ENCODE data around the gene GJB1. TPM values are rescaled to one million over a fixed set of nuclear protein-coding genes. Genes with fewer than 3 reads are reported as not detected.

Gene GJB1
- total and polyA plus RNA-seq, 2 donors (not counting 1 experiment from before 2014, with no cell fraction given), result not detected

- no peak overlapping the region for H2AFZ ChIP-seq (ENCODE audit: low read length)
- no peaks in the 10 kb centered on the region for H3K4me1 ChIP-seq (ENCODE audit: control insufficient read depth, extremely low read depth, insufficient read depth, low read length)
- no peak for DNase-seq (ENCODE audit: low read depth in 2 of 2)
- no peaks in the 10 kb centered on the region for H3K79me2 ChIP-seq (ENCODE audit: control insufficient read depth, insufficient read depth, low read length)
- no peaks in the 10 kb centered on the region for H4K20me1 ChIP-seq (ENCODE audit: control insufficient read depth, extremely low read depth, insufficient read depth, low read length)
- TF ChIP-seq EZH2 (IDR thresholded peaks at IDR 0.05; ENCODE audit: low read length, missing control alignments) (no peak), CTCF (conservative IDR thresholded peaks at IDR 0.05 in 1 of 2, IDR thresholded peaks at IDR 0.05 in 1 of 2; ENCODE audit: low read depth in 1 of 2, low read length in 2 of 2) (no peak)
- H3K9me3 ChIP-seq (ENCODE audit: control insufficient read depth, insufficient read depth, low read depth, low read length), result no peaks in the 10 kb centered on the region
- H3K27ac ChIP-seq (ENCODE audit: insufficient read depth, low read length), result no peak overlapping the region
- H3K4me2 ChIP-seq (ENCODE audit: extremely low read depth, insufficient read depth, low read length), result no peak overlapping the region
- no peaks in the 10 kb centered on the region for H3K27me3 ChIP-seq (ENCODE audit: control insufficient read depth, insufficient read depth, low read length)
- no peak overlapping the region for H3K9ac ChIP-seq (ENCODE audit: insufficient read depth, low read length)
- H3K4me3 ChIP-seq (replicated peaks in 1 of 4; ENCODE audit: control extremely low read depth in 1 of 4, insufficient read depth in 1 of 4, low read depth in 3 of 4, low read length in 4 of 4), result no peak overlapping the region
- H3K36me3 ChIP-seq (ENCODE audit: control insufficient read depth, insufficient read depth, low read length), result no peaks in the 10 kb centered on the region
These were observed 31.8 kb upstream of the GJB1 start for GRCh38 chrX:71191248-71191647.

- no peak overlapping the region for H3K27ac ChIP-seq (ENCODE audit: insufficient read depth, low read length)
- no peak overlapping the region for H3K4me2 ChIP-seq (ENCODE audit: extremely low read depth, insufficient read depth, low read length)
- no peaks in the 10 kb centered on the region for H3K79me2 ChIP-seq (ENCODE audit: control insufficient read depth, insufficient read depth, low read length)
- TF ChIP-seq EZH2 (IDR thresholded peaks at IDR 0.05; ENCODE audit: low read length, missing control alignments) (no peak), CTCF (conservative IDR thresholded peaks at IDR 0.05 in 1 of 2, IDR thresholded peaks at IDR 0.05 in 1 of 2; ENCODE audit: low read depth in 1 of 2, low read length in 2 of 2) (no peak)
- H3K36me3 ChIP-seq (ENCODE audit: control insufficient read depth, insufficient read depth, low read length), result no peaks in the 10 kb centered on the region
- no peak overlapping the region for H3K9ac ChIP-seq (ENCODE audit: insufficient read depth, low read length)
- H3K4me1 ChIP-seq (ENCODE audit: control insufficient read depth, extremely low read depth, insufficient read depth, low read length), result no peaks in the 10 kb centered on the region
- no peaks in the 10 kb centered on the region for H3K27me3 ChIP-seq (ENCODE audit: control insufficient read depth, insufficient read depth, low read length)
- no peak for DNase-seq (ENCODE audit: low read depth in 2 of 2)
- H4K20me1 ChIP-seq (ENCODE audit: control insufficient read depth, extremely low read depth, insufficient read depth, low read length), result no peaks in the 10 kb centered on the region
- H2AFZ ChIP-seq (ENCODE audit: low read length), result no peak overlapping the region
- no peak overlapping the region for H3K4me3 ChIP-seq (replicated peaks in 1 of 4; ENCODE audit: control extremely low read depth in 1 of 4, insufficient read depth in 1 of 4, low read depth in 3 of 4, low read length in 4 of 4)
- H3K9me3 ChIP-seq (ENCODE audit: control insufficient read depth, insufficient read depth, low read depth, low read length), result no peaks in the 10 kb centered on the region
These were observed 26.9 kb upstream of the GJB1 start for GRCh38 chrX:71195964-71196649.

- H3K9me3 ChIP-seq (ENCODE audit: control insufficient read depth, insufficient read depth, low read depth, low read length), result no peaks in the 10 kb centered on the region
- H3K27me3 ChIP-seq (ENCODE audit: control insufficient read depth, insufficient read depth, low read length), result no peaks in the 10 kb centered on the region
- TF ChIP-seq CTCF (conservative IDR thresholded peaks at IDR 0.05 in 1 of 2, IDR thresholded peaks at IDR 0.05 in 1 of 2; ENCODE audit: low read depth in 1 of 2, low read length in 2 of 2), result no peak
- TF ChIP-seq EZH2 (IDR thresholded peaks at IDR 0.05; ENCODE audit: low read length, missing control alignments), result no peak
- H4K20me1 ChIP-seq (ENCODE audit: control insufficient read depth, extremely low read depth, insufficient read depth, low read length), result no peaks in the 10 kb centered on the region
- H3K79me2 ChIP-seq (ENCODE audit: control insufficient read depth, insufficient read depth, low read length), result no peaks in the 10 kb centered on the region
- no peak overlapping the region for H3K4me2 ChIP-seq (ENCODE audit: extremely low read depth, insufficient read depth, low read length)
- no peak overlapping the region for H3K9ac ChIP-seq (ENCODE audit: insufficient read depth, low read length)
- DNase-seq (ENCODE audit: low read depth in 2 of 2), result no peak
- H3K27ac ChIP-seq (ENCODE audit: insufficient read depth, low read length), result no peak overlapping the region
- H3K4me3 ChIP-seq (replicated peaks in 1 of 4; ENCODE audit: control extremely low read depth in 1 of 4, insufficient read depth in 1 of 4, low read depth in 3 of 4, low read length in 4 of 4), result no peak overlapping the region
- no peaks in the 10 kb centered on the region for H3K4me1 ChIP-seq (ENCODE audit: control insufficient read depth, extremely low read depth, insufficient read depth, low read length)
- H3K36me3 ChIP-seq (ENCODE audit: control insufficient read depth, insufficient read depth, low read length), result no peaks in the 10 kb centered on the region
- no peak overlapping the region for H2AFZ ChIP-seq (ENCODE audit: low read length)
These were observed 25.0 kb upstream of the GJB1 start for GRCh38 chrX:71198066-71198465.

Data from fibroblast of lung (primary cell).